A673 (cell line): ENCODE measurements around the gene NELFE. TPM values are rescaled to one million over a fixed set of nuclear protein-coding genes. Genes with fewer than 3 reads are reported as not detected.

Experiments used
- BruUV-seq: library from RNA; stranded (reverse); fragments of 400-500 nt; replicated peaks from 2 replicates; lab custom pipeline; 2021; lab: Mats Ljungman, UMichigan
- CTCF ChIA-PET: fragments of 300-600 bp; sonication (Branson Sonifier 250); formaldehyde crosslinking; loops from one replicate; lab custom pipeline; 2022; ENCODE audit warnings: antibody characterized with exemption; lab: Charles Lee
- POLR2A ChIA-PET: fragments of 300-600 bp; sonication (Branson Sonifier 250); formaldehyde crosslinking; loops from one replicate; lab custom pipeline; 2022; ENCODE audit warnings: antibody characterized with exemption; ENCODE audit not compliant: low non-redundant PET; lab: Charles Lee
- DNase-seq: peaks from one replicate; pipeline ENCODE4 v3.0.0-alpha.2; 2015; ENCODE audit warnings: low spot score
- H3K27ac ChIP-seq: fragments of 200-600 bp; sonication (generic); 2 replicates; pipeline ENCODE4 v1.5.1; 2016; ENCODE audit warnings: mixed run types, low read depth, mild to moderate bottlenecking, mixed read lengths, antibody characterized with exemption, low read length; ENCODE audit not compliant: poor library complexity, severe bottlenecking
- H3K27me3 ChIP-seq: fragments of 200-600 bp; sonication (generic); replicated peaks from 2 replicates; pipeline ENCODE4 v1.6.1; 2017; ENCODE audit warnings: mixed run types, low read depth, mild to moderate bottlenecking, mixed read lengths, antibody characterized with exemption, low read length; ENCODE audit not compliant: insufficient read depth, poor library complexity
- H3K36me3 ChIP-seq: fragments of 200-600 bp; sonication (generic); 2 replicates; pipeline ENCODE4 v1.6.1; 2016; ENCODE audit warnings: mixed run types, mild to moderate bottlenecking, mixed read lengths, antibody characterized with exemption, low read length; ENCODE audit not compliant: insufficient read depth, poor library complexity, severe bottlenecking
- H3K4me1 ChIP-seq: fragments of 200-600 bp; sonication (generic); 2 replicates; pipeline ENCODE4 v1.6.1; 2017; ENCODE audit warnings: mixed run types, mild to moderate bottlenecking, mixed read lengths, antibody characterized with exemption, low read length; ENCODE audit not compliant: insufficient read depth, poor library complexity, severe bottlenecking
- H3K4me3 ChIP-seq: fragments of 200-600 bp; sonication (generic); 2 replicates; pipeline ENCODE4 v1.5.1; 2016; ENCODE audit warnings: low read depth, mixed run types, mild to moderate bottlenecking, mixed read lengths, low read length; ENCODE audit not compliant: poor library complexity, severe bottlenecking
- H3K9me3 ChIP-seq: fragments of 200-600 bp; sonication (generic); 2 replicates; pipeline ENCODE4 v1.6.1; 2016; ENCODE audit warnings: mixed run types, low read depth, mild to moderate bottlenecking, mixed read lengths, antibody characterized with exemption, low read length; ENCODE audit not compliant: poor library complexity, severe bottlenecking
- CTCF ChIP-seq: fragments of 300-800, 200-600 bp; sonication (generic); conservative IDR thresholded peaks from 2 replicates; pipeline ENCODE4 v1.5.1; 2017; ENCODE audit warnings: low read depth, mild to moderate bottlenecking, antibody characterized with exemption, low read length, moderate library complexity, mixed read lengths
- EZH2 ChIP-seq: fragments of 200-600 bp; sonication (generic); IDR thresholded peaks from 2 replicates; pipeline ENCODE4 v1.6.1; 2017; ENCODE audit warnings: borderline replicate concordance, low read depth, mild to moderate bottlenecking, mixed read lengths, antibody characterized with exemption, low read length; ENCODE audit not compliant: poor library complexity, severe bottlenecking
- intact Hi-C: fragments of 100-400 bp; cut with micrococcal nuclease; formaldehyde crosslinking; loops from one replicate; pipeline ENCODE4 v1.10.0; 2022; ENCODE audit not compliant: unreplicated experiment
- total RNA-seq: library from RNA; stranded (reverse); gene quantifications from 2 replicates; pipeline ENCODE4 v1.2.3, GENCODE V29; 2021

The NELFE gene
- total RNA-seq, 1 experiment from 2014 or later, result 94.3 TPM

- ChIA-PET POLR2A (no interaction called here), CTCF (no interaction called here)
- DNase-seq, result no peak
- Histone ChIP-seq H3K9me3 (no peaks in the 10 kb centered on the region), H3K36me3 (no peaks in the 10 kb centered on the region), H3K27me3 (no peaks in the 10 kb centered on the region), H3K4me1 (no peaks in the 10 kb centered on the region), H3K27ac (no peak within 1 kb of the TSS), H3K4me3 (no peak within 1 kb of the TSS)
- no TSS peak for BruUV-seq
- intact Hi-C loops, result no loop called here
- TF ChIP-seq CTCF, result no peak
- no peak for TF ChIP-seq EZH2
These were observed 31.4 kb downstream of the NELFE start, which contains the start of gene C2 for GRCh38 chr6:31927242-31927862. Gene C2 (plus strand): TSS chr6:31927717. CDS start chr6:31927753, 36 bp downstream.

DNA sequence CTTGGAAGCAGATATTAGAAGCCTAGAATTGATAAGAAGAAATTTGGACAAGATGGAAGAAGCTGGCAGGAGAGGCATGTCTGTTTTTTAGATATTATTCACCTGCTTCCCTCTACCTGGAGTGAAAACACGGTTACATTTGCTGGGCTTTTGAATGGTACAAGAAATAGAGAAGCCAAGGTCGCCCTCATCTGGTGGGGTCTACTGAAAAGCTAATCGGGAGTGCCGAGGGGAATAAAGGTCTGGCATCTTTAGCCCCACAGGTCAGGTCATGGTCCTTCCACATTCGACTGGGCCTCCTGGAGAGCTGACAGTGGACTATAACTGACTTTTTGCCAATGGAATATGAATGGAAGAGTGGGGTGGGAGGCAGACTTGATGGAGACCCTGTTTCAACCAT lies 35.8 kb downstream of the NELFE start:
- BruUV-seq, result no TSS peak
- no peak for DNase-seq
- H3K4me1 ChIP-seq, result no peaks in the 10 kb centered on the region
- H3K27me3 ChIP-seq, result no peaks in the 10 kb centered on the region
- no peak overlapping the region for H3K4me3 ChIP-seq
- ChIA-PET POLR2A (no interaction called here), CTCF (interaction anchor here (0.7 kb wide), 1 partner anchor 115 kb away, joined by 3 read pairs; no protein-coding TSS in a partner anchor)
- TF ChIP-seq EZH2 (no peak), CTCF (peak; percentile 35; the same call in 1 of the 2 replicates)
- H3K27ac ChIP-seq, result no peak overlapping the region
- intact Hi-C loops, result no loop called here
- no peaks in the 10 kb centered on the region for H3K9me3 ChIP-seq
- no peaks in the 10 kb centered on the region for H3K36me3 ChIP-seq

DNA sequence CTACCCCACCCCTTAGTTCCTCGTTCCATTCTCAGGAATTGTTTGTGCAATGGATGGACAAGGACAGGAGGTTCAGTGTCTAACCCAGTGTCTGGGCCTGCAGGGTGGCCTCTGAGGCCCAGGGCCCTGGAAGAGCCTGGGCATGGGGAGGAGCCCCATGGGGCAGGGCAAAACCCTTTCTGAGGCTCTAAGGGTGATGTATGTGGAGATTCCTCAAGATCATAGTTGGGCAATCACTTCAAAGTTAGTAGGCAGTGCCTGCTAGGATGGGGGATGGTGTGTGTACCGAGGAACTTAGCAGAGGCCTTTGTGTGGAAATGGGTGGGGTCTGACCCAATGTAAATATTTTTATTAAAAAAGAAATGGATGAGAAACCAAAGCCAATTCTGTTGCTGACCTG lies 38.0 kb downstream of the NELFE start:
- H3K27ac ChIP-seq, result no peak overlapping the region
- H3K9me3 ChIP-seq, result no peaks in the 10 kb centered on the region
- no peaks in the 10 kb centered on the region for H3K4me1 ChIP-seq
- no TSS peak for BruUV-seq
- no peaks in the 10 kb centered on the region for H3K36me3 ChIP-seq
- ChIA-PET CTCF (no interaction called here), POLR2A (interaction anchor here (0.6 kb wide), 1 partner anchor 15 kb away, joined by 3 read pairs; no protein-coding TSS in a partner anchor)
- H3K4me3 ChIP-seq, result no peak overlapping the region
- TF ChIP-seq EZH2 (no peak), CTCF (no peak)
- DNase-seq, result no peak
- no peaks in the 10 kb centered on the region for H3K27me3 ChIP-seq
- intact Hi-C loops, result no loop called here
